GM10266 (cell line): ENCODE measurements around the gene TRAF3IP1.

Experiments
- DNase-seq: peaks from one replicate; pipeline ENCODE4 v3.0.0; 2012; ENCODE audit errors: extremely low spot score
- TF ChIP-seq, protein P1 (sequence below): IDR thresholded peaks from 2 replicates; pipeline ENCODE4 v1.5.1; 2012; ENCODE audit warnings: mild to moderate bottlenecking, low read depth; ENCODE audit not compliant: control insufficient read depth, insufficient read depth; ENCODE audit errors: missing control alignments

The TRAF3IP1 gene

GRCh38 chr2:238289574-238289973 is 30.7 kb upstream of the TRAF3IP1 start:
- TF ChIP-seq, protein P1, sequence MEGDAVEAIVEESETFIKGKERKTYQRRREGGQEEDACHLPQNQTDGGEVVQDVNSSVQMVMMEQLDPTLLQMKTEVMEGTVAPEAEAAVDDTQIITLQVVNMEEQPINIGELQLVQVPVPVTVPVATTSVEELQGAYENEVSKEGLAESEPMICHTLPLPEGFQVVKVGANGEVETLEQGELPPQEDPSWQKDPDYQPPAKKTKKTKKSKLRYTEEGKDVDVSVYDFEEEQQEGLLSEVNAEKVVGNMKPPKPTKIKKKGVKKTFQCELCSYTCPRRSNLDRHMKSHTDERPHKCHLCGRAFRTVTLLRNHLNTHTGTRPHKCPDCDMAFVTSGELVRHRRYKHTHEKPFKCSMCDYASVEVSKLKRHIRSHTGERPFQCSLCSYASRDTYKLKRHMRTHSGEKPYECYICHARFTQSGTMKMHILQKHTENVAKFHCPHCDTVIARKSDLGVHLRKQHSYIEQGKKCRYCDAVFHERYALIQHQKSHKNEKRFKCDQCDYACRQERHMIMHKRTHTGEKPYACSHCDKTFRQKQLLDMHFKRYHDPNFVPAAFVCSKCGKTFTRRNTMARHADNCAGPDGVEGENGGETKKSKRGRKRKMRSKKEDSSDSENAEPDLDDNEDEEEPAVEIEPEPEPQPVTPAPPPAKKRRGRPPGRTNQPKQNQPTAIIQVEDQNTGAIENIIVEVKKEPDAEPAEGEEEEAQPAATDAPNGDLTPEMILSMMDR, result no peak
- no peak for DNase-seq

GRCh38 chr2:238290091-238290509 is 30.2 kb upstream of the TRAF3IP1 start:
- DNase-seq, result no peak
- TF ChIP-seq, protein P1, result no peak

GRCh38 chr2:238290715-238291549 is 29.4 kb upstream of the TRAF3IP1 start:
- DNase-seq, result no peak
- TF ChIP-seq, protein P1, result no peak

DNA sequence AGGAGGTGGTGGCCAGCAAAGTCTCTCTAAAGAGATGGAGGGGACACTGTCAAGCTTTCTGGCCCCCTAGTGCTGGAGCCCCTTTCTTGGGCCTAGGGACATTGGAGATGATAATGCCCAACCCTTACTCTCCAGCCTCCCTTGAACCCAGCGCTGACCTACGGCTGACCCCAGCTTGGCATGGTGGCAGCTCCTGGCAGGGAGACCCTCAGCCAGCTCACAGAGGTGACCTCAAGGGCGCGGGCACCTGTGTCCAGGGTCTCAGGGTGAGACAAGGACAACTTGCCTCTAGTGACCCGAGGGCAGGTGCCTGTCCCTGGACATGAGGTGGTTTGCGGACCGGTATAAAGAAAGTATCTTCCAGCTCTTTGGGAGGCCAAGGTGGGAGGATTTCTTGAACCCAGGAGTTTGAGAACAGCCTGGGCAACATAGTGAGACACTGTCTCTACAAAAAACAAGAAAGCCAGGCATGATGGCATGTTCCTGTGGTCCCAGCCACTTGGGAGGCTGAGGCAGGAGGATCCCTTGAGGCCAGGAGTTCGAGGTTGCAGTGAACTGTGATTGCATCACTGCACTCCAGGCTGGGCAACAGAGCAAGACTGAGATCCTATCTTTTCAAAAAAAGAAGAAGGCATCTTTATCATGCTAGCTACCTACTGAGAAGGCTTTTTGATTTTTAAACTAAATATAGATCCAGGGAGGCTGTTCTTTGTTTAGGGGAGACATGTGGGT is 28.6 kb upstream of the TRAF3IP1 start:
- TF ChIP-seq, protein P1, result no peak
- DNase-seq, result no peak

GRCh38 chr2:238294046-238294392 is 26.3 kb upstream of the TRAF3IP1 start:
- TF ChIP-seq, protein P1, result no peak
- no peak for DNase-seq

DNA sequence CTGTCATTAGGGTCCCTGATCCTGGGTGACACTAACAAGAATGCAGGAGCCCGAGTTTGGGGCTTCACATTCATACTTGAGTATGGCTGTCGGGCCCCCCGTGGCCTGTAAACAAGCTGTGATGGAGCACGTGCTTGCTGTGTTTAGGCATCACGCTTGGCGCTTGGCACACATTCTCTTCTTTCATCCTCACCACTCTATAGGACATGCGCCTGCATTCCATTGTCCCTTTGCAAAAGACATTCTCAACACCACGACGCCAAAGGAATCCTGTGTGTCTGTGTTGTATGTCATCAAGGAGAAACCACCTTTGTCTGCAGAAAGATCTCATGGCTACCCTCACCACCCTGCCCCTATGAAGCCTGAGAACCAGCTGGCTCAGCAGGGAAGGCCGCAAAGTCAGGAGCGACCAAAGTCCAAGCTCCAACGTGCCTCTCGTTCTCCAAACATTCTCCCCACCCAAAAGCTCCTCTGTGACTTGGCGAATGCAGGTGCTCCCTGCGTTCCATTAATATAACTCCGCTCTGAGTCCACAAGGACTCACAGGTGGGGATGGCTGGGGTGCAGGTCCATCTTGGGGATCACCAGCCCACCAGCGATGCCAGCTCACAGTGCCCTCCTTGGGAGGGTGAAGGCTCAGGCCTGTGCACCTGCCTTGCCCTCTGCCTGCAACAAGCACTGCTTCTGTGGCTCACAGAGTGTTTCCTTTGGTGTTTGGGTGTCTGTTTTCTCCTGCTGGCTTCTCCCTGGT is 25.8 kb upstream of the TRAF3IP1 start:
- TF ChIP-seq, protein P1, result no peak

More for the DNA sequence above, 25.8 kb upstream of the TRAF3IP1 start:
- no peak for DNase-seq
